Activated CD4-positive, alpha-beta T cell treated with anti-CD3 and anti-CD28 coated beads for 36 hours (primary cell): Measurements from ENCODE around the gene LHFPL5. TPM values are rescaled to one million over a fixed set of nuclear protein-coding genes. Genes with fewer than 3 reads are reported as not detected.

ENCODE experiments used
- ATAC-seq: fragments of 200-7000 bp; cut with Tn5 transposase; one replicate; pipeline ENCODE4 v1.10.0; 2021; ENCODE audit warnings: mild to moderate bottlenecking, moderate library complexity
- CTCF ChIA-PET: fragments of 350-600 bp; sonication (Branson Sonifier 250); formaldehyde crosslinking; loops from one replicate; lab custom pipeline; 2021; ENCODE audit warnings: antibody characterized with exemption; lab: Charles Lee
- POLR2A ChIA-PET: fragments of 350-600 bp; sonication (Branson Sonifier 250); formaldehyde crosslinking; loops from one replicate; lab custom pipeline; 2021; ENCODE audit warnings: antibody characterized with exemption, inconsistent platforms; lab: Charles Lee
- DNase-seq: peaks from one replicate; pipeline ENCODE4 v3.0.0-alpha.2; 2020
- H3K27ac Mint-ChIP-seq: one replicate; pipeline ENCODE4 v1.8.0; 2021; ENCODE audit warnings: mixed read lengths
- H3K27me3 Mint-ChIP-seq: one replicate; pipeline ENCODE4 v1.8.0; 2021; ENCODE audit warnings: mixed read lengths
- H3K36me3 Mint-ChIP-seq: one replicate; pipeline ENCODE4 v1.8.0; 2021; ENCODE audit warnings: low read depth, mixed read lengths
- H3K4me1 Mint-ChIP-seq: one replicate; pipeline ENCODE4 v1.8.0; 2021; ENCODE audit warnings: mixed read lengths
- H3K4me3 Mint-ChIP-seq: one replicate; pipeline ENCODE4 v1.8.0; 2021; ENCODE audit warnings: mild to moderate bottlenecking, moderate library complexity, mixed read lengths
- H3K9me3 Mint-ChIP-seq: one replicate; pipeline ENCODE4 v1.8.0; 2021; ENCODE audit warnings: low read depth, mixed read lengths
- intact Hi-C, 2 experiments: fragments of 100-400 bp; cut with DNase I in 1 of 2; cut with micrococcal nuclease in 1 of 2; formaldehyde crosslinking; loops; one replicate each; pipeline versions ENCODE4 v1.14.2 to v1.15.1; 2022 to 2024; cut with DNase I, micrococcal nuclease
- total RNA-seq, 2 experiments: library from RNA; stranded (reverse); gene quantifications; one replicate each; pipeline ENCODE4 v1.2.3, GENCODE V29; 2021

LHFPL5 gene
- total RNA-seq, 2 experiments from 2014 or later: not detected

GRCh38 chr6:35795453-35796071 lies 9.6 kb upstream of the LHFPL5 start:
- H3K4me3 Mint-ChIP-seq: no peak overlapping the region
- H3K27ac Mint-ChIP-seq: no peak overlapping the region
- H3K9me3 Mint-ChIP-seq: no peaks in the 10 kb centered on the region
- H3K27me3 Mint-ChIP-seq: peaks cover 3% of the 10 kb centered on the region
- ATAC-seq: no peak
- ChIA-PET CTCF (no interaction called here), POLR2A (no interaction called here)
- DNase-seq: no peak
- H3K36me3 Mint-ChIP-seq: no peaks in the 10 kb centered on the region
- intact Hi-C loops: no loop called here
- no peaks in the 10 kb centered on the region for H3K4me1 Mint-ChIP-seq

GRCh38 chr6:35796236-35796635 lies 8.9 kb upstream of the LHFPL5 start:
- POLR2A ChIA-PET: no interaction called here
- H3K4me1 Mint-ChIP-seq: no peaks in the 10 kb centered on the region
- H3K4me3 Mint-ChIP-seq: no peak overlapping the region
- DNase-seq (no peak), ATAC-seq (no peak)
- intact Hi-C loops: no loop called here
- H3K27me3 Mint-ChIP-seq: peaks cover 3% of the 10 kb centered on the region
- CTCF ChIA-PET: no interaction called here
- no peaks in the 10 kb centered on the region for H3K36me3 Mint-ChIP-seq
- no peaks in the 10 kb centered on the region for H3K9me3 Mint-ChIP-seq
- no peak overlapping the region for H3K27ac Mint-ChIP-seq

GRCh38 chr6:35797837-35798526 lies 7.2 kb upstream of the LHFPL5 start:
- CTCF ChIA-PET: no interaction called here
- Mint-ChIP-seq H3K27me3 (peaks cover 3% of the 10 kb centered on the region), H3K4me1 (no peaks in the 10 kb centered on the region)

GRCh38 chr6:35798706-35799105 lies 6.4 kb upstream of the LHFPL5 start:
- H3K36me3 Mint-ChIP-seq: no peaks in the 10 kb centered on the region
- intact Hi-C loops: loop anchor here (1.0 kb wide), 1 partner anchor 11 kb away; no protein-coding TSS in a partner anchor
- ATAC-seq (no peak), DNase-seq (no peak)
- H3K4me3 Mint-ChIP-seq: no peak overlapping the region
- ChIA-PET POLR2A (interaction anchor here (0.6 to 1.0 kb wide), 3 partner anchors 11 to 19 kb away, joined by 3 to 5 read pairs (median 3); no protein-coding TSS in a partner anchor), CTCF (interaction anchor here (1.1 kb wide), 1 partner anchor 12 kb away, joined by 3 read pairs; no protein-coding TSS in a partner anchor)
- H3K27ac Mint-ChIP-seq: no peak overlapping the region
- no peaks in the 10 kb centered on the region for H3K4me1 Mint-ChIP-seq
- peaks cover under 1% of the 10 kb centered on the region for H3K27me3 Mint-ChIP-seq
- H3K9me3 Mint-ChIP-seq: no peaks in the 10 kb centered on the region

More at GRCh38 chr6:35797837-35798526, 7.2 kb upstream of the LHFPL5 start:
- no peak overlapping the region for H3K4me3 Mint-ChIP-seq
- POLR2A ChIA-PET: interaction anchor here (0.6 to 1.0 kb wide), 2 partner anchors 10 to 20 kb away, joined by 3 read pairs; no protein-coding TSS in a partner anchor
- H3K9me3 Mint-ChIP-seq: no peaks in the 10 kb centered on the region
- ATAC-seq (no peak), DNase-seq (no peak)
- H3K27ac Mint-ChIP-seq: no peak overlapping the region
- H3K36me3 Mint-ChIP-seq: no peaks in the 10 kb centered on the region
- intact Hi-C loops: loop anchor here (1.0 kb wide), 1 partner anchor 11 kb away; no protein-coding TSS in a partner anchor

GRCh38 chr6:35801148-35801547 lies 4.0 kb upstream of the LHFPL5 start:
- CTCF ChIA-PET: interaction anchor here (0.8 kb wide), 1 partner anchor 277 kb away, joined by 3 read pairs; no protein-coding TSS in a partner anchor

GRCh38 chr6:35808688-35809087 lies 3.5 kb downstream of the LHFPL5 start:
- ChIA-PET POLR2A (no interaction called here), CTCF (no interaction called here)
- Mint-ChIP-seq H3K4me1 (no peaks in the 10 kb centered on the region), H3K27me3 (peaks cover 16% of the 10 kb centered on the region), H3K4me3 (no peak overlapping the region), H3K36me3 (no peaks in the 10 kb centered on the region), H3K9me3 (no peaks in the 10 kb centered on the region), H3K27ac (no peak overlapping the region)
- intact Hi-C loops: no loop called here
- ATAC-seq: no peak
- DNase-seq: no peak

More at GRCh38 chr6:35801148-35801547, 4.0 kb upstream of the LHFPL5 start:
- Mint-ChIP-seq H3K27me3 (peaks cover 6% of the 10 kb centered on the region), H3K4me3 (no peak overlapping the region), H3K4me1 (no peaks in the 10 kb centered on the region), H3K9me3 (no peaks in the 10 kb centered on the region), H3K27ac (no peak overlapping the region), H3K36me3 (no peaks in the 10 kb centered on the region)
- intact Hi-C loops: no loop called here
- POLR2A ChIA-PET: no interaction called here
- DNase-seq: no peak
- no peak for ATAC-seq

GRCh38 chr6:35809809-35810208 lies 4.7 kb downstream of the LHFPL5 start:
- H3K27me3 Mint-ChIP-seq: peaks cover 15% of the 10 kb centered on the region
- H3K9me3 Mint-ChIP-seq: no peaks in the 10 kb centered on the region
- H3K4me1 Mint-ChIP-seq: no peaks in the 10 kb centered on the region
- intact Hi-C loops: no loop called here
- ChIA-PET CTCF (interaction anchor here (0.5 kb wide), 1 partner anchor 1507 kb away, joined by 3 read pairs; no protein-coding TSS in a partner anchor), POLR2A (no interaction called here)
- no peak overlapping the region for H3K27ac Mint-ChIP-seq
- H3K4me3 Mint-ChIP-seq: no peak overlapping the region
- ATAC-seq (no peak), DNase-seq (no peak)
- no peaks in the 10 kb centered on the region for H3K36me3 Mint-ChIP-seq

- ChIA-PET CTCF (interaction anchor here (0.6 to 0.9 kb wide), 3 partner anchors 12 to 430 kb away, joined by 3 read pairs; no protein-coding TSS in a partner anchor), POLR2A (no interaction called here)
- H3K27me3 Mint-ChIP-seq: peaks cover 10% of the 10 kb centered on the region
- DNase-seq (no peak), ATAC-seq (peak; percentile 39)
- H3K4me1 Mint-ChIP-seq: no peaks in the 10 kb centered on the region
- no peaks in the 10 kb centered on the region for H3K36me3 Mint-ChIP-seq
- intact Hi-C loops: no loop called here
- H3K27ac Mint-ChIP-seq: no peak overlapping the region
- H3K9me3 Mint-ChIP-seq: no peaks in the 10 kb centered on the region
- no peak overlapping the region for H3K4me3 Mint-ChIP-seq
These were observed 6.0 kb downstream of the LHFPL5 start for GRCh38 chr6:35810971-35811698.

GRCh38 chr6:35811699-35811995 lies 6.5 kb downstream of the LHFPL5 start:
- POLR2A ChIA-PET: no interaction called here
- Mint-ChIP-seq H3K4me3 (no peak overlapping the region), H3K27me3 (peaks cover 5% of the 10 kb centered on the region), H3K9me3 (no peaks in the 10 kb centered on the region), H3K36me3 (no peaks in the 10 kb centered on the region), H3K4me1 (no peaks in the 10 kb centered on the region), H3K27ac (no peak overlapping the region)
- intact Hi-C loops: no loop called here
- CTCF ChIA-PET: interaction anchor here (0.5 to 0.9 kb wide), 5 partner anchors 12 to 429 kb away, joined by 3 read pairs; no protein-coding TSS in a partner anchor
- no peak for DNase-seq
- ATAC-seq: no peak

GRCh38 chr6:35817515-35817914 lies 12.4 kb downstream of the LHFPL5 start:
- Mint-ChIP-seq H3K27me3 (no peaks in the 10 kb centered on the region), H3K27ac (no peak overlapping the region), H3K4me1 (no peaks in the 10 kb centered on the region), H3K36me3 (no peaks in the 10 kb centered on the region), H3K4me3 (no peak overlapping the region), H3K9me3 (no peaks in the 10 kb centered on the region)
- ChIA-PET POLR2A (no interaction called here), CTCF (no interaction called here)
- intact Hi-C loops: no loop called here
- ATAC-seq (no peak), DNase-seq (no peak)

- intact Hi-C loops: no loop called here
- POLR2A ChIA-PET: interaction anchor here (0.6 kb wide), 1 partner anchor 734 kb away, joined by 7 read pairs; no protein-coding TSS in a partner anchor
- H3K27me3 Mint-ChIP-seq: peaks cover 2% of the 10 kb centered on the region
- no peak for ATAC-seq
- no peaks in the 10 kb centered on the region for H3K36me3 Mint-ChIP-seq
- no peaks in the 10 kb centered on the region for H3K4me1 Mint-ChIP-seq
- no peak for DNase-seq
- CTCF ChIA-PET: no interaction called here
- no peak overlapping the region for H3K27ac Mint-ChIP-seq
- no peaks in the 10 kb centered on the region for H3K9me3 Mint-ChIP-seq
- H3K4me3 Mint-ChIP-seq: no peak overlapping the region
These were observed 18.4 kb downstream of the LHFPL5 start for GRCh38 chr6:35823601-35824000.
